Mucosa of descending colon (tissue), 3 donors: ENCODE measurements around the gene ODC1. TPM values are rescaled to one million over a fixed set of nuclear protein-coding genes. Genes with fewer than 3 reads are reported as not detected.
A peak's percentile ranks its signal among the peaks of the same experiment; 100 is the strongest.
"Not testable (repeated sequence)": the region's sequence is repeated elsewhere in the genome, so short reads cannot be mapped to it uniquely, and the experiment has no call there.

Experiments
- ATAC-seq: fragments of 200-7000 bp; cut with Tn5 transposase; one replicate; pipeline ENCODE4 v1.9.1; 2020; ENCODE audit warnings: mild to moderate bottlenecking, moderate library complexity
- DNase-seq, 3 donors: peaks; one replicate each; pipeline ENCODE4 v3.0.0-alpha.2; 2020
- H3K36me3 ChIP-seq: fragments of 200-600 bp; one replicate; pipeline ENCODE4 v1.8.0; 2021; ENCODE audit warnings: low read depth, mild to moderate bottlenecking
- H3K4me1 ChIP-seq: fragments of 200-600 bp; one replicate; pipeline ENCODE4 v1.8.0; 2021; ENCODE audit warnings: low read depth, mild to moderate bottlenecking
- H3K4me3 ChIP-seq: fragments of 200-600 bp; one replicate; pipeline ENCODE4 v1.8.0; 2021; ENCODE audit warnings: mild to moderate bottlenecking
- H3K9me3 ChIP-seq: fragments of 200-600 bp; one replicate; pipeline ENCODE4 v1.8.0; 2021; ENCODE audit warnings: mild to moderate bottlenecking
- intact Hi-C, 2 donors: fragments of 100-400 bp; cut with DNase I in 1 of 2; cut with micrococcal nuclease in 1 of 2; formaldehyde crosslinking; loops; one replicate each; pipeline versions ENCODE4 v1.11.0 to v1.11.1; 2022; cut with DNase I, micrococcal nuclease
- total RNA-seq, 3 donors: library from RNA; stranded (reverse); fragmentation: NEBNext Ultra II Directional in 2 of 3; extraction: Animal tissue kit (Norgen Biotek cat#: 25700) in 2 of 3; gene quantifications; one replicate each; pipeline versions ENCODE4 v1.2.1 to v1.2.4, GENCODE V29; 2021 to 2023
- TF ChIP-seq, protein P1 (sequence below): fragments of 200-600 bp; IDR thresholded peaks from one replicate; pipeline ENCODE4 v1.8.0; 2022; ENCODE audit warnings: antibody characterized with exemption, mild to moderate bottlenecking
- donor health status: DM: no; HTN: no; CAD: no; lungs with moderate emphysema.
- donor health status: DM: no; HTN: no; CAD: no.
- donor health status: DM: no; HTN: yes; CAD: no.

Gene ODC1
- total RNA-seq, 3 donors from 2014 or later = 32.2 to 60.2 (median 35.7) TPM

GRCh38 chr2:10494351-10495066, 46.4 kb upstream of the ODC1 start:
- ATAC-seq (no peak), DNase-seq (no peak)
- no peak overlapping the region for H3K4me3 ChIP-seq
- intact Hi-C loops = no loop called here
- peaks cover 19% of the 10 kb centered on the region for H3K4me1 ChIP-seq
- no peaks in the 10 kb centered on the region for H3K36me3 ChIP-seq
- TF ChIP-seq, protein P1, sequence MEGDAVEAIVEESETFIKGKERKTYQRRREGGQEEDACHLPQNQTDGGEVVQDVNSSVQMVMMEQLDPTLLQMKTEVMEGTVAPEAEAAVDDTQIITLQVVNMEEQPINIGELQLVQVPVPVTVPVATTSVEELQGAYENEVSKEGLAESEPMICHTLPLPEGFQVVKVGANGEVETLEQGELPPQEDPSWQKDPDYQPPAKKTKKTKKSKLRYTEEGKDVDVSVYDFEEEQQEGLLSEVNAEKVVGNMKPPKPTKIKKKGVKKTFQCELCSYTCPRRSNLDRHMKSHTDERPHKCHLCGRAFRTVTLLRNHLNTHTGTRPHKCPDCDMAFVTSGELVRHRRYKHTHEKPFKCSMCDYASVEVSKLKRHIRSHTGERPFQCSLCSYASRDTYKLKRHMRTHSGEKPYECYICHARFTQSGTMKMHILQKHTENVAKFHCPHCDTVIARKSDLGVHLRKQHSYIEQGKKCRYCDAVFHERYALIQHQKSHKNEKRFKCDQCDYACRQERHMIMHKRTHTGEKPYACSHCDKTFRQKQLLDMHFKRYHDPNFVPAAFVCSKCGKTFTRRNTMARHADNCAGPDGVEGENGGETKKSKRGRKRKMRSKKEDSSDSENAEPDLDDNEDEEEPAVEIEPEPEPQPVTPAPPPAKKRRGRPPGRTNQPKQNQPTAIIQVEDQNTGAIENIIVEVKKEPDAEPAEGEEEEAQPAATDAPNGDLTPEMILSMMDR = no peak
- no peaks in the 10 kb centered on the region for H3K9me3 ChIP-seq

GRCh38 chr2:10493634-10494281, 45.6 kb upstream of the ODC1 start:
- Histone ChIP-seq H3K9me3 (no peaks in the 10 kb centered on the region), H3K4me3 (no peak overlapping the region), H3K36me3 (no peaks in the 10 kb centered on the region), H3K4me1 (peaks cover 19% of the 10 kb centered on the region)
- intact Hi-C loops = no loop called here
- ATAC-seq (peak; percentile 77), DNase-seq (peak; percentile 65 to 89 (median 79))
- TF ChIP-seq, protein P1 = no peak

- DNase-seq (no peak), ATAC-seq (peak; percentile 57)
- Histone ChIP-seq H3K36me3 (no peaks in the 10 kb centered on the region), H3K9me3 (no peaks in the 10 kb centered on the region), H3K4me1 (peaks cover 19% of the 10 kb centered on the region), H3K4me3 (no peak overlapping the region)
- TF ChIP-seq, protein P1 = no peak
- intact Hi-C loops = no loop called here
Measured at GRCh38 chr2:10493075-10493633, 45.0 kb upstream of the ODC1 start.

DNA sequence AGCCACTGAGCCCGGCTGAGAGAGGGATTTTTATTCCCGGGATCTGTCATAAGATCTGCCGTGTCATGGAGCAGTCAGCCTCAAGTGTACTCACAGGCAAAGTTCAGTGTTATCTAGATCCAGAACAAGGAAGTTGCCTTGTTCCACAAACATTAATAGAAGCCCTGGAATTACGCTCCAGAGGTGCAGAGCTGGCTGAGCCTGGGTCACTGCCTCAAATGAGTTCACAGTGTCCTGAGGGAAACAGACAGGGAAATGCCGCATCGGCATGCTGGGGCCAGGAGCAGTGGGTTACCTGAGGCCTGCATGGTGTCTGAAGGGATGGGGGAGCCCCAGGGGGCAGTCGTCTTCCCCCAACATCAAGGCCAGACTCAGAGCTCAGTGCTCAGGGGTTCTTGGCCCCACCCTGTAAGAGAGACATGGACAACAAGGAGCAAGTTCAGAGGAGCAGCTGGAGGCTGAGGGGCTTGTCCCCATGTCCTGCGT, 42.7 kb upstream of the ODC1 start:
- H3K4me3 ChIP-seq = no peak overlapping the region
- H3K36me3 ChIP-seq = no peaks in the 10 kb centered on the region
- TF ChIP-seq, protein P1 = no peak
- H3K9me3 ChIP-seq = no peaks in the 10 kb centered on the region
- intact Hi-C loops = no loop called here
- DNase-seq (peak; percentile 72 to 73 (median 72)), ATAC-seq (peak; percentile 79)
- peaks cover 23% of the 10 kb centered on the region for H3K4me1 ChIP-seq

DNA sequence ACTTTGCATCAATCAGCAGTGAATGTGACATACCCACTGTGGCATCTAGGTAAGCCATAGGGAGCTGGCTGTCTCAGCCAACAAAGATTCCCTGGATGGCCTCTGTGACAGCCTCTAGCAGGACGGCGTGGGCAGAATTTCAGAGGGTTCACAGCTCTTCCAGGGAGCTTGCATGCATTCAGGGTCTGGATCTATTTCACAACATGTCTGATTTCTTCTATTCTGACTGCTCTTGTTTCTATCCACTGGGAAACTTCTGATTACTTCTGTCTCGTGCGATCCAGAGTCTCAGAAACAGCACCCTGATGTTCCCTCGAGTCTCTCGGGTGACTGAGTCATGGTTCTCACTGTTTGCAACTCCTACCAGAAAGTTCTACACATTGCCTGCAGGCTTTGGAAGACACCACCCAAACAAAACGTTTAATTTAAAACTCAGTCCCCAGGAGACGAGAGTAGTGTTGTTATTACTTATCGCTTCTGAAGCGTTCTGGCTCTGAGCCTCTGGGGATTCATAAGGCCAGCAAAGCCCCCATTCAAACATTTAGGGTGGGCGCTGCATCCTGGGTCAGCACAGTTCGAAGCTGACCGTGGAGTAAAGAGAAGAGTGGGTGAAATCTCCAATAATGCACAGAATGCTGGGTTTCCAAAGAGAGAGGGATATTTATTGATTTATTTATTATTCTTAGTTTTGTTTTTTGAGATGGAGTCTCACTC, 41.9 kb upstream of the ODC1 start:
- H3K36me3 ChIP-seq = no peaks in the 10 kb centered on the region
- TF ChIP-seq, protein P1 = no peak
- no peak overlapping the region for H3K4me3 ChIP-seq
- H3K9me3 ChIP-seq = no peaks in the 10 kb centered on the region
- DNase-seq (no peak), ATAC-seq (no peak)
- H3K4me1 ChIP-seq = peaks cover 18% of the 10 kb centered on the region
- intact Hi-C loops = no loop called here

DNA sequence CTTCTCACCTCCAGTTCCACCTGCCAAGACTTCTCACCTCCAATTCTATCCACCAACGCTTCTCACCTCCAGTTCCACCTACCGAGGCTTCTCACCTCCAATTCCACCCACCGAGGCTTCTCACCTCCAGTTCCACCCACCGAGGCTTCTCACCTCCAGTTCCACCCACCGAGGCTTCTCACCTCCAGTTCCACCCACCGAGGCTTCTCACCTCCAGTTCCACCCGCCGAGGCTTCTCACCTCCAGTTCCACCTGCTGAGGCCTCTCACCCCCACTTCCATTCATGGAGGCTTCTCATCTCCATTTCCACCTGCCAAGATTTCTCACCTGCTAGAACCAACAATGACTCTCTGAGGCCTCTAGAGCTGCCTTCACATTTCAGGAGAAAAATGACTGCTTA, 40.0 kb upstream of the ODC1 start:
- DNase-seq = peak in 1 of 3 donors; percentile 7
- intact Hi-C loops = not testable (repeated sequence)

DNA sequence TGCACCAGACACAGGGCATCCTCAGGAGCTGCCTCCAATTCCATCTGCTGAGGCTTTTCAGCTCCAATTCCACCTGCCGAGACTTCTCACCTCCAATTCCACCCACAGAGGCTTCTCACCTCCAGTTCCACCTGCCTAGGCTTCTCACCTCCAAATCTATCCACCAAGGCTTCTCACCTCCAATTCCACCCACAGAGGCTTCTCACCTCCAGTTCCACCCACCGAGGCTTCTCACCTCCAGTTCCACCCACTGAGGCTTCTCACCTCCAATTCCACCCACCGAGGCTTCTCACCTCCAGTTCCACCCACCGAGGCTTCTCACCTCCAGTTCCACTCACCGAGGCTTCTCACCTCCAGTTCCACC, 39.6 kb upstream of the ODC1 start:
- intact Hi-C loops, H3K4me3 ChIP-seq, ATAC-seq, H3K9me3 ChIP-seq, H3K36me3 ChIP-seq: not testable (repeated sequence)
- DNase-seq = peak in 1 of 3 donors; percentile 6
- H3K4me1 ChIP-seq = peaks cover 18% of the 10 kb centered on the region

More for the DNA sequence above, 40.0 kb upstream of the ODC1 start:
- ATAC-seq, H3K9me3 ChIP-seq, H3K4me3 ChIP-seq, H3K36me3 ChIP-seq: not testable (repeated sequence)
- peaks cover 18% of the 10 kb centered on the region for H3K4me1 ChIP-seq
